Globus pallidus (tissue), 1 donor: ENCODE measurements around the gene CDC14B.
"Not testable (repeated sequence)": the region's sequence is repeated elsewhere in the genome, so short reads cannot be mapped to it uniquely, and the experiment has no call there.

Source experiments
- DNase-seq: peaks from one replicate; pipeline ENCODE4 v3.0.0-alpha.2; 2015; ENCODE audit warnings: low spot score

The CDC14B gene

GRCh38 chr9:96587338-96588315 lies 32.0 kb downstream of the CDC14B start:
- no peak for DNase-seq

- no peak for DNase-seq
These were observed 34.2 kb downstream of the CDC14B start for GRCh38 chr9:96585426-96585825.

DNA sequence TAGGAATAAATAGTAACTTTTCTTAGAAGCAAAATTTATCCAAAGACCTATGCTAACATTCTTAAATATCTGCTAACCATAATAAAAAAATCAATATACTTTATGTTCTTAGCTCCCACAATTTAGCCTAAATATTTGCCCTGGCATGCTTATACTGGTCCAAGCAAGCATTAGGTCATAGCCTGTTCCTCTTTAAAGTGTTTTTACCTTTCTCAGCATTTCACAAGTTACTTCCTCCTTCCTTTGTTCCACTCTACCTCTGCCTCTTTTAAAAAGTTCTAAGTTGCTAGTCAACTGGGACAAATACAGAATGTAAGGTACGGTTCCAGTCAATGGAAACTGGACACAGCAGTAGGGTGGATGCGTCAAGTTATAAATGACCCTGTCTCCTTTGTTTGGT lies 37.4 kb downstream of the CDC14B start:
- not testable (repeated sequence) for DNase-seq

GRCh38 chr9:96581786-96582185 lies 37.9 kb downstream of the CDC14B start:
- no peak for DNase-seq

- DNase-seq: no peak
These were observed 38.3 kb downstream of the CDC14B start for GRCh38 chr9:96581301-96581700.

- DNase-seq: no peak
These were observed 44.7 kb downstream of the CDC14B start for GRCh38 chr9:96574931-96575351.

GRCh38 chr9:96574455-96574854 lies 45.2 kb downstream of the CDC14B start:
- DNase-seq: no peak

DNA sequence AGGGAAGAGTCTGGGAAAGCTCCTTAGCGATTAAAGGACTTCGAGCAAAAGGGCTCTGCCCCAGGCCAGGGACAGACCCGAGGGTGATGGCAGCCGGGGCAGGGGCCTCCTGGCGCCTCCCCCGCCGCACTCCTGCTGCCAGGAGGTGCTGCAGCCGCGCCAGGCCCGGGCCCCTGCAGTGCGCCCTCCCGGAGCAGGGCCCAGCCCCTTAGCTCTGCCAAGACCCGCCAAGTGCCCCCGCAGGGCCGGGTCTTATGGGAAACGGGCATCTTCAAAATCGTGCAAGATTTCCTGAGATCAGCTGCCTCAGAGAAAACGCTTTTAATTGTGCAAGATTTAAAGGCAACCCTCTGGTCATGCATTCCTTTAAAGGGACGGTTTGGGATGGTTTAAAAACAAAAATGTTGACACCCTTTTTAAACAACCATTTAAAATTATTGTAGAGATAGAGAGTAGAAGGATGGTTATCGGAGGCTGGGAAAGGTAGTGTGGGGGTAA lies 52.4 kb downstream of the CDC14B start:
- DNase-seq: no peak

- peak; percentile 89 for DNase-seq
These were observed 53.0 kb downstream of the CDC14B start for GRCh38 chr9:96566498-96567202.

DNA sequence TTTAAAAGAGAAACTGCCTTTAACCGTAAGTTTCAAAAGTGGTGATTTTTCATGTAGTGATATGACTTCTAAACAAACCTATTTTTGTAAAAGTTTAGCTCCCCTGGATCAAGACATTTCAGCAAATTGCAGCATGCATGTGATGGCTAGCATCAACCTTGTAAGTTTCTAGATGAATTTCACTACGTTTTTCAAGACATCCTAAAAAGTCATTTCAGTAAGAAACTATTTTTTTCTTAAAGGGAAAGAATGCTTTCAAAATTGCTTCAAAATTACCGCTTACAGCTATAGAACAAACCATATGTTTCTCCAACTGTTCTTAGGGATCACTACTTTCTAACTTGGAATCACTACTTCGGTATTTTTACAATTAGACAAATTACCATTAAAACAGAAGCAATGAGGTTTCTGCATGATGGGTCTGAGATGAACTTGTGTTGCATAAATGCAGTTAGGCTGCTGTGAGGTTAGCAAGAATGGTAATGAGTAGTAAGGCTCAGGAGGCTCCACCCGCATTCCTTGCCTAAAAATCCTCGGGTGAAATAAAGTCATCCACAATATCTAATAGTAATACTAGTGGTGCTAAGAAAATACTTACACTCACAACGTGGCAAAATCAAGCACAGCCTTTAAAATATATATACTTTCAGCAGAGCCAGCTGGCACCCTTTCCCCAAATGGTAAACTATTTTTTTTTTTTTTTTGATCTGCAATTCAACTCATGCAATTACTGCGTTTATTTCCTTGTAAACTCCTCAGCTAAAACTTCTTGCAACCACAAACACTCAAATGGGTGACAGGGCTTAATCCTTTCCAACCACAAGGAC lies 53.8 kb downstream of the CDC14B start:
- DNase-seq: no peak

DNA sequence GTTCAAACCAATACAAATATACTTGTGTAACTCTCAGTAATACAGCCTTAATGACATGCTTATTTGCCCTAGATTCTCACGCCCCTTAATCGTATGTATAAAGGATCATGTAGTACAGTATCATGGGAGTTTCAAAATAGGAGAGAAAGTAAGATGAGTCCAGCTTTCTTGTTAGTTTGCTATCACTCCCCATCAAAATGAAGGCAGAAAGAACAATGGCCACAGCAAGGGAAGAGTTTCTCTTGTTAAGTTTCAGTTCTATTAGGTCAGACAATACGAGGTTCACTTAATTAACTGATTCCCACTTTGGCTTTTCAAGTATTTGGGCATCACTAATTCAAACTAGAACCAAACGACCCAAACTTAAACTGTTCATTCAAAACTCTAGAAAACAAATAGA lies 55.4 kb downstream of the CDC14B start:
- DNase-seq: no peak

DNA sequence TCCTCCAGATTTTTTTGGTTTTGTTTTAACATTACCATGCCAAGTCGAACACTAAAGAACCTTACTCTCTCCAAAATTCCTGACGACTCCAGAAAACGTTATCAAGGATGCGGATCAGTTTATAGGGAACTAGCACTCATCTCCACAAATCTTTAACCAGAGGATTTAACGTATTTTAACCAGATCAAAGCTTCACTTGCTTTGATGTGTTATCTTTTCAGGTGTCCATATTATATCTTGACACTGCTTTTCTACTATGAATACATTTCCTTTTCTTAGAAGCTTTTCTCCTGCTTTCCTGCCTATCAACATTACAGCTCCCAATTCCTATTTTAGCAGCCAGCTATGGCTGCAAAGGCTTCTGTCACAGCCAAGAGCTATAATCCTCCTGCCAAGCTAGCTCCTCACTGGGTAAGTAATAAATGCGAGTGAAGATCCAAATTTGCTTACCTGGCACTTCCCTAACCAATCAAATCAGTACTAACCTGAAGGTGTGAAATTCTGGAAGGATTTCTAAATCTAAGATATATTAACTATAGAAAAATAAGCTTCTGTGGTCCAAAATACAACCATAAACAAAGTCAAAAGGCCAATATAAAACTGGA lies 60.2 kb downstream of the CDC14B start:
- no peak for DNase-seq

GRCh38 chr9:96557921-96558320 lies 61.7 kb downstream of the CDC14B start:
- no peak for DNase-seq

GRCh38 chr9:96556701-96557461 lies 62.8 kb downstream of the CDC14B start:
- DNase-seq: peak; percentile 80

DNA sequence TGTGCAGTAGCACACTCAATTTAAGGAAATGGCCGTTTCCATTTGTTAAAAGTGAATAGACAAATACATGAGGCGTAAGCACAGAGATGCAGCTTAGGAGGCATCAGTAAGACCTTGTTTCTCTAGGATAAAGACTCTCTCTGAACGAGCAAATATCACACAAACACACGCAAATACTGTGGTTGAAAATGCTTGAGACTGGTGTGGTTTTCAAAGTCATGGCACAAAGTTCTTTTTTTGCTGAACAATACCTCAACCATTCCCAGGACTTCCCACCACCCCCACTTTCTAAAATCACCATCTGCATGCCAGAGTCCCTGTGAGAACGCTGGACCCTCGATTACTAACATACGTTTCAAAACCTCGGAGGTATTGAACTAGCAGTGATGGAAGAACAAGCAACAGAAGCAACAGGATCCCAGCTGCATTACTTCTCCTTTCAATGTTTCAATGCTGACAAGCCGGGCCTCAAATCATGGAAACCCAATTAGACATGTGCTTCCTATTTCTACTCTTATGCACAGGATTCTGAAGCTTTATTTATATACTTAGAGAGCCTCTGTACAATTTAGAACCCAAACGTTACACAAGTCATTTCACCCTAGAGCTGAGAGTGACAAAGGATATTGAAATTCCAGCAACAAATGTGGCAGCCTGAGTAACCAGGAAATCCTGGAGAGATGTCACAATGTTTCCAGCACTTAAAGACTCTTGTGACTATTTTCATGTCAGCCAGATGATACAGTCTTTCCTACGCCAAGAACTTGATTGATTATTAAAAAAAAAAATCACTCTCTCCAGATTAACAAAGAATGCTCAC lies 63.9 kb downstream of the CDC14B start:
- DNase-seq: peak; percentile 34

GRCh38 chr9:96554801-96555566 lies 64.7 kb downstream of the CDC14B start:
- DNase-seq: no peak

DNA sequence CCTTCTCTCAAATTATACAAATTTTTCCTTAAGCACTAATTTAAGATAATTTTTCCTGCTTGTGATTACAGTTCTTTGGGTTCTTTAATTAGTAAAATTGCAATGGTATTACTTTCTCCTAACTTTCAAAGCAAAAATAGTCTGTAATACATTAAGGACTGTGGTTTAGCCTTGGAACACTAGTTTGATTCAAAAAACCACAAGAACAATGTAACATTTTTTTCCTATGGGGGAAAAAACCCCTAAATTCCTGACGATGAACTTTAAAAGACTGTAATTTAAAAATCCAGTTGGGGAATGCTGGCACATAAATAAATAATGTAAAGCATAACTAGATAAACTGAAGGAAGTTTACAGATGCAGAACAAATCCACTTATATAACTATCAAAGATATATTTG lies 65.3 kb downstream of the CDC14B start:
- no peak for DNase-seq

DNA sequence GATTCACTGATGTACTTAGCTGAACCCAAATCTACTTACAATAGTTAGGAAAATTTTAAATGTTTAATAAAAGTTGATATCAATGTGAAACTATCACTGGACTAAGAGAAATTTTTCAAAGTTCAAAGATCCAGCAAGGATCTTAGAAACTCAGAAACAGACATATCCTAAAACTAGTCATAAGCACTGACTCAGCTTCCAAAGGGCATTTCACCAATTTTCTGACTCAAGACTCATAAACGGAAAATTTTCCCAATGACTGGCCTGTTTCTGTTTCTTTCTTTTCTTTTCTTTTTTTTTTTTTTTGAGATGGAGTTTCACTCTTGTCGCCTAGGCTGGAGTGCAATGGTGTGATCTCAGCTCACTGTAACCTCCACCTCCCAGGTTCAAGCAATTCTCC lies 66.6 kb downstream of the CDC14B start:
- DNase-seq: no peak

DNA sequence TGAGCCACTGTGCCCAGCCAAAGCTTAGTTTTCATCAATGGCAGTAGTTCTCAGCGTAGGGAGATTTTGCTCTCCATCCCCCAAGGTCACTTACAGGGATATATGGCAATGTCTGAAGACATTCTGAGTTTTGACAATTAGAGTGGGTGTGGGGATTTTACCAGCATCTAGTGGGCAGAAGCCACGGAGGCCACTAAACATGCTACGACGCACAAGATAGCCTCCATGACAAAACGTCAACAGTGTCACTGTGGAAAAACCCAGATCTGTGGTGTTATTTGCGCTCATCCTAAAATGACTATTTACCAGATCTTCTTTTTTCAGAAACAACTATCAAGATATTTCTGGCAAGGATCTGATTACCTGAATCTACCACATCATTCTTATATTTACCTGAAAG lies 68.2 kb downstream of the CDC14B start:
- no peak for DNase-seq
